CD4-positive, alpha-beta T cell (primary cell): ENCODE measurements around the gene INPP5A. TPM values are rescaled to one million over a fixed set of nuclear protein-coding genes. Genes with fewer than 3 reads are reported as not detected.

Source experiments
- ATAC-seq: fragments of 200-7000 bp; cut with Tn5 transposase; one replicate; pipeline ENCODE4 v1.10.0; 2022; ENCODE audit warnings: mild to moderate bottlenecking; ENCODE audit not compliant: poor library complexity
- CTCF ChIA-PET: fragments of 350-600 bp; sonication (Branson Sonifier 250); formaldehyde crosslinking; loops from one replicate; lab custom pipeline; 2021; ENCODE audit warnings: antibody characterized with exemption, inconsistent platforms; lab: Charles Lee
- POLR2A ChIA-PET: fragments of 350-600 bp; sonication (Branson Sonifier 250); formaldehyde crosslinking; loops from one replicate; lab custom pipeline; 2021; ENCODE audit warnings: antibody characterized with exemption, inconsistent platforms; lab: Charles Lee
- DNase-seq, 14 experiments: peaks; one replicate each; pipeline ENCODE4 v3.0.0-alpha.2; 2013 to 2020; ENCODE audit warnings: mixed read lengths in 2 of 14
- H3K27ac ChIP-seq, 2 donors: one replicate each; pipeline versions ENCODE4 v1.5.1 to v1.7.0; 2013; ENCODE audit warnings: low read length in 2 of 2, low read depth in 1 of 2, mild to moderate bottlenecking in 1 of 2
- H3K27me3 ChIP-seq, 2 experiments: 1 replicate in 1 of 2; 2 replicates in 1 of 2; pipeline versions ENCODE4 v1.6.1 to v1.7.0; 2013; ENCODE audit warnings: low read length in 2 of 2, control low read depth in 1 of 2, mild to moderate bottlenecking in 1 of 2, moderate library complexity in 1 of 2; ENCODE audit not compliant: insufficient read depth in 2 of 2, control insufficient read depth in 1 of 2
- H3K36me3 ChIP-seq: one replicate; pipeline ENCODE4 v1.6.1; 2013; ENCODE audit warnings: low read length, control low read depth; ENCODE audit not compliant: insufficient read depth
- H3K4me1 ChIP-seq: one replicate; pipeline ENCODE4 v1.6.1; 2013; ENCODE audit warnings: low read length, control low read depth; ENCODE audit not compliant: insufficient read depth
- H3K4me3 ChIP-seq: one replicate; pipeline ENCODE4 v1.5.1; 2013; ENCODE audit warnings: mild to moderate bottlenecking, low read length, moderate library complexity
- H3K9me3 ChIP-seq, 2 experiments: 1 replicate in 1 of 2; 2 replicates in 1 of 2; pipeline versions ENCODE4 v1.6.1 to v1.7.0; 2013; ENCODE audit warnings: low read length in 2 of 2, mild to moderate bottlenecking in 2 of 2, control low read depth in 1 of 2, moderate library complexity in 1 of 2; ENCODE audit not compliant: control insufficient read depth in 1 of 2, insufficient read depth in 1 of 2
- H3K27ac Mint-ChIP-seq: one replicate; pipeline ENCODE4 v1.8.0; 2020; ENCODE audit warnings: mixed read lengths
- H3K27me3 Mint-ChIP-seq: one replicate; pipeline ENCODE4 v1.8.0; 2021; ENCODE audit warnings: mixed read lengths
- H3K36me3 Mint-ChIP-seq: one replicate; pipeline ENCODE4 v1.8.0; 2021; ENCODE audit warnings: low read depth, mixed read lengths
- H3K4me1 Mint-ChIP-seq: one replicate; pipeline ENCODE4 v1.8.0; 2021; ENCODE audit warnings: low read depth, mixed read lengths
- H3K4me3 Mint-ChIP-seq: one replicate; pipeline ENCODE4 v1.8.0; 2020; ENCODE audit warnings: mild to moderate bottlenecking, mixed read lengths
- H3K9me3 Mint-ChIP-seq: one replicate; pipeline ENCODE4 v1.8.0; 2020; ENCODE audit warnings: mixed read lengths
- CTCF ChIP-seq: fragments of 200-600 bp; IDR thresholded peaks from one replicate; pipeline ENCODE4 v1.8.0; 2022; ENCODE audit warnings: antibody characterized with exemption, mild to moderate bottlenecking
- intact Hi-C, 2 experiments: fragments of 100-400 bp; cut with DNase I in 1 of 2; cut with micrococcal nuclease in 1 of 2; formaldehyde crosslinking; loops; one replicate each; pipeline versions ENCODE4 v1.15.1 to v1.9.0; 2023 to 2025; cut with DNase I, micrococcal nuclease
- total RNA-seq, 174 experiments: library from RNA in 2 of 174; stranded (reverse) in 2 of 174; gene quantifications; one replicate each; pipeline ENCODE4 v1.2.3 and lab custom pipeline; 2021 to 2026

The INPP5A gene
- total RNA-seq, 2 experiments from 2014 or later, result 22.0 to 24.8 TPM

GRCh38 chr10:132799865-132800264 lies 262.3 kb downstream of the INPP5A start:
- TF ChIP-seq CTCF, result no peak
- ChIA-PET CTCF (no interaction called here), POLR2A (no interaction called here)
- DNase-seq (no peak), ATAC-seq (no peak)
- Histone ChIP-seq H3K27ac (no peak overlapping the region), H3K27me3 (no peaks in the 10 kb centered on the region), H3K4me3 (no peak overlapping the region), H3K9me3 (peaks cover 0 to 20% of the 10 kb centered on the region in 2 experiments), H3K4me1 (no peaks in the 10 kb centered on the region), H3K36me3 (no peaks in the 10 kb centered on the region)
- Mint-ChIP-seq H3K4me3 (no peak overlapping the region), H3K27ac (no peak overlapping the region), H3K9me3 (no peaks in the 10 kb centered on the region), H3K27me3 (no peaks in the 10 kb centered on the region), H3K4me1 (no peaks in the 10 kb centered on the region), H3K36me3 (no peaks in the 10 kb centered on the region)
- intact Hi-C loops, result no loop called here

GRCh38 chr10:132802048-132802447 lies 264.5 kb downstream of the INPP5A start:
- DNase-seq (no peak), ATAC-seq (no peak)
- Mint-ChIP-seq H3K9me3 (no peaks in the 10 kb centered on the region), H3K27me3 (no peaks in the 10 kb centered on the region), H3K4me3 (no peak overlapping the region), H3K27ac (no peak overlapping the region), H3K36me3 (no peaks in the 10 kb centered on the region), H3K4me1 (no peaks in the 10 kb centered on the region)
- Histone ChIP-seq H3K27me3 (no peaks in the 10 kb centered on the region), H3K4me3 (no peak overlapping the region), H3K4me1 (no peaks in the 10 kb centered on the region), H3K27ac (no peak overlapping the region), H3K9me3 (peaks cover 0 to 15% of the 10 kb centered on the region in 2 experiments), H3K36me3 (no peaks in the 10 kb centered on the region)
- no peak for TF ChIP-seq CTCF
- CTCF ChIA-PET, result no interaction called here
- POLR2A ChIA-PET, result no interaction called here
- intact Hi-C loops, result no loop called here

GRCh38 chr10:132802694-132803320 lies 265.2 kb downstream of the INPP5A start:
- no peak for TF ChIP-seq CTCF
- ATAC-seq, result no peak
- POLR2A ChIA-PET, result no interaction called here
- Histone ChIP-seq H3K27ac (no peak overlapping the region), H3K9me3 (peaks cover 0 to 15% of the 10 kb centered on the region in 2 experiments), H3K27me3 (no peaks in the 10 kb centered on the region), H3K36me3 (no peaks in the 10 kb centered on the region), H3K4me1 (no peaks in the 10 kb centered on the region), H3K4me3 (no peak overlapping the region)
- Mint-ChIP-seq H3K4me3 (no peak overlapping the region), H3K9me3 (no peaks in the 10 kb centered on the region), H3K27me3 (no peaks in the 10 kb centered on the region), H3K36me3 (no peaks in the 10 kb centered on the region), H3K4me1 (no peaks in the 10 kb centered on the region), H3K27ac (no peak overlapping the region)
- intact Hi-C loops, result no loop called here
- CTCF ChIA-PET, result no interaction called here
- DNase-seq, result no peak
